Dermis microvascular lymphatic vessel endothelial cell (primary cell): ENCODE measurements around the gene RPS6KC1. TPM values are rescaled to one million over a fixed set of nuclear protein-coding genes. Genes with fewer than 3 reads are reported as not detected.
A peak's percentile ranks its signal among the peaks of the same experiment; 100 is the strongest.
"Not testable (repeated sequence)": the region's sequence is repeated elsewhere in the genome, so short reads cannot be mapped to it uniquely, and the experiment has no call there.

Source experiments
- DNase-seq, 2 donors: peaks; one replicate each; pipeline versions ENCODE4 v3.0.0 to v3.0.0-alpha.2; 2010; ENCODE audit warnings: low read depth in 2 of 2
- total RNA-seq: library from RNA; depleted of rRNA; stranded (reverse); fragments of >200 nt; gene quantifications from 2 replicates; pipeline ENCODE4 v1.2.1, GENCODE V29; 2014

RPS6KC1 gene
- total RNA-seq, 1 donor from 2014 or later: 15.5 TPM

- DNase-seq: no peak
Measured at GRCh38 chr1:213148905-213149304, 97.9 kb downstream of the RPS6KC1 start.

DNA sequence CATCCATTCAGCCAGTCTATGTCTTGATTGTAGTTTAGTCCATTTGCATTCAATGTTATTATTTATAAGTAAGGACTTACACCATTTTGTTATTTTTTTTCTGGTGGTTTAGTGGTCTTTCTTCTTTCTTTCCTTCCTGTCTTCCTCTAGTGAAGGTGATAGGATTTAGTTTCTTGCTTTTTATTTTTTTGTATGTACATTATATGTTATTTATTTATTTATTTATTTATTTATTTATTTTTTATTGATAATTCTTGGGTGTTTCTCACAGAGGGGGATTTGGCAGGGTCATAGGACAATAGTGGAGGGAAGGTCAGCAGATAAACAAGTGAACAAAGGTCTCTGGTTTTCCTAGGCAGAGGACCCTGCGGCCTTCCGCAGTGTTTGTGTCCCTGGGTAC lies 99.0 kb downstream of the RPS6KC1 start:
- DNase-seq: not testable (repeated sequence)

DNA sequence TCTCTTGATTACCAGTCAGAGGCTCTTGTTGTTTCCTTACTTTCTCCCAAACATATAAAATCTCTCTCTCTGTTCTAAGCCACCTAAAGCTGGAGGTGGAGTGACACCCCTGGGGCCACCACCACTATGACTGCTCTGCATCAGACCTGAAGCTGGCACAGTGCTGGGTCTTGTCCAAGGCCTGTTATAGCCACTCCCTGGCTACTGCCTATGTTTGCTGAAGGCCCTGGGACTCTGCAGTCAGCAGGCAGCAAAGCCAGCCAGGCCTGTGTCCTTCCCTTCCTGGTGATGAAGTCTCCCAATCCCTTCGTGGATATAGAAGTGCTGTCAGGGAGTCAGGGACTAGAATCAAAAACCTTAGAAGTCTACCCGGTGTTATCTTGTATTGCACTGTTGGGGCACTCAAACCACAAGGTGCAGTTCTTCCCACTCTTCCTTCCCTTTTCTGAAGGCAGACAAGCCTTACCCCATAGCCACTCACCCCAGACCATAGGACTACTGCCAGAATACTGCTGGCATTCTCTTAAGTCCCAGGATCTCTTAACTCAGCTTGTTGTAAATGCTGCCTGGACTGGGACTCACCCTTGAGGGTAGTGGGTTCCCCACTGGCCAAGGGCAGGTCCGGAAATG lies 103.1 kb downstream of the RPS6KC1 start:
- no peak for DNase-seq

GRCh38 chr1:213159376-213159775 lies 108.3 kb downstream of the RPS6KC1 start:
- no peak for DNase-seq

- DNase-seq: not testable (repeated sequence)
Measured at GRCh38 chr1:213160442-213160841, 109.4 kb downstream of the RPS6KC1 start.

GRCh38 chr1:213162338-213162737 lies 111.3 kb downstream of the RPS6KC1 start:
- DNase-seq: peak in 1 of 2 donors; percentile 12

DNA sequence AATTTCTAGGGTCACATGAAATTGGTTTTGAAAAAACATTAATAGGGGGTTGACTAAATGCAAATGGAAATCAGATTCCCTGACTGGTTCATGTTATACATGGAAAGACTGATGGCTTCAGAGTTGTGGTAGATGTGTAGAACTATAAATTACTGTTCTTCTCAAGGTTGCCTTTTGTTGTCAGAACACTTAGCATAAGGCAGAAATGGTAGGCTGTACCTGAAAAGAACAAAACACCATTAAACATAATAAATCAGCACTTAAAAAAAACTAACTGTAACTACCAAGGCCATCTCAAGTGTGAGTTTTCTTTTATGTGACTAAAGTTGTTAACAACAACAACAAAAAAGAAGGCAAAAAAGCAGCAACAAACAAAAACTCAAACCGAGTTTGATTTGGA lies 111.8 kb downstream of the RPS6KC1 start:
- DNase-seq: no peak

DNA sequence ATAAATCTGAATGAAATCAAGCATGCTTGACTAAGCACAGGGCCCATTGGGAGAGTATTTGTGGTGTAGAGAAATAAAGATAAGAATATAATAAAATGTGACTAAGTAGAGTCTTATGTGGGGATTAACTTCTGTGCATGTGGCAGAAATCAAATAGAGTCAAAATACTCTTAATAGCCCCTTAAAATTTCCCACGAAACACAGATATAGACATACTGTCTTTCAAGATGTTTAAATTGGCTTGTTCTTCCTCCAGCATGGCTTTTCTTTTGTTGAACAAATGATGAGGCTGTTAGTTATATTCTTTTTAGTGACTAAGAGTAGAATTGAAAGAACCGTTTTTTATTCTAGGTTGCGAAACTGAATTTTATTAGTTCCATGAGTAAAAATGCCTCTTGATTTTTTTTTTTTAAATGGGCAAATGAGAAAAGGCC lies 112.3 kb downstream of the RPS6KC1 start:
- no peak for DNase-seq

DNA sequence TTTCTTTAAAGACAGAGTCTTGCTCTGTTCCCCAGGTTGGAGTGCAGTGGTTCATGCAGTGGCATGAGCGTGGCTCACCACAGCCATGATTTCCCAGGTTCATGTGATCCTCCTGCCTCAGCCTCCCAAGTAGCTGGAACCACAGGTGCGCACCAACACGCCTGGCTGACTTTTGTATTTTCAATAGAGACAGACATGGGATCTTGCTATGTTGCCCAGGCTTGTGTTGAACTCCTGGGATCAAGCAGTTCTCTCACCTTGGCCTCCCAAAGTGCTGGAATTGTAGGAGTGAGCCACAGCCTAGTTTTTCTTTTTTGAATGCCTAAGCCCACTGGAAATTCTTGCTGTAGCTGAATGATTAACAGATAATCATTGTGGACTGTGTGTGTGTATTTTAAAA lies 113.5 kb downstream of the RPS6KC1 start:
- DNase-seq: no peak

GRCh38 chr1:213166852-213167251 lies 115.8 kb downstream of the RPS6KC1 start:
- DNase-seq: no peak

- DNase-seq: no peak
Measured at GRCh38 chr1:213171711-213172110, 120.7 kb downstream of the RPS6KC1 start.

GRCh38 chr1:213176341-213176740 lies 125.3 kb downstream of the RPS6KC1 start:
- peak in 1 of 2 donors; percentile 3 for DNase-seq

GRCh38 chr1:213179784-213180183 lies 128.7 kb downstream of the RPS6KC1 start:
- no peak for DNase-seq

DNA sequence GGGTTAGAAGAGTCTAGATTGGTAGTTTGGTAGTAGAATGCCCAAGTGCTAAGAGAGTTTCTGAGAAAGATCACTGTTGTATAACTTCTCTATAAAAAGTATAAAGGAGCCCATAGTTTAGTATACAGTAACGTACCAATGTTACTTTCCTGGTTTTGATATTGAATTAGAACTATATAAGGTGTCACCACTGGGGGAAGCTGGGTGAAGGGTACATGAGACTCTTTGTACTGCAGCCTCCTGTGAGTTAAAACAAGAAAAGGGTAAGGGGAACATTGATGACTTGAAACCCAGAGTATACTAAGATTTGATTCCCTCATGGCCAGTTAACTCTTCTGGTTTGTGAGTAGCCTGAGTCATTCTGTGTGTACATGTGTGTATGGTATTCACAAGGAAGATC lies 129.8 kb downstream of the RPS6KC1 start:
- no peak for DNase-seq

- no peak for DNase-seq
Measured at GRCh38 chr1:213183036-213183672, 132.1 kb downstream of the RPS6KC1 start.

DNA sequence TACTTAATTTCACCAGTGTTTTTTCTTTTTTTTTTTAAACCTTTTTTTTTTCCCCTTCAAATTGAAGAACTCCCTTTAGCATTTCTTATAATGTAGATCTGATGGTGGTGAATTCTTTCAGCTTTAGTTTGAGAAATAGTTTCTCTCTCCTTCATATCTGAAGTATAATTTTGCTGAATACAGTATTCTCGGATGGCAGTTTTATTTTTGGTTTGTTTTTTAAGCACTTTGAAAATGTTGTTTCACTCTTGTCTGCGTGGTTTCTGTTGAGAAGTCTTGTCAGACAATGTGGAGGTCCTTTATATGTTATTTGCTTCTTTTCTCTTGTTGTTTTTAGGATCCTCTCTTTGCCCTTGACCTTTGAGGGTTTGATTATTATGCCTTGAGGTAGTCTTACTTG lies 135.1 kb downstream of the RPS6KC1 start:
- DNase-seq: no peak

- DNase-seq: no peak
Measured at GRCh38 chr1:213192026-213192425, 141.0 kb downstream of the RPS6KC1 start.

- DNase-seq: no peak
Measured at GRCh38 chr1:213194383-213194782, 143.3 kb downstream of the RPS6KC1 start.

DNA sequence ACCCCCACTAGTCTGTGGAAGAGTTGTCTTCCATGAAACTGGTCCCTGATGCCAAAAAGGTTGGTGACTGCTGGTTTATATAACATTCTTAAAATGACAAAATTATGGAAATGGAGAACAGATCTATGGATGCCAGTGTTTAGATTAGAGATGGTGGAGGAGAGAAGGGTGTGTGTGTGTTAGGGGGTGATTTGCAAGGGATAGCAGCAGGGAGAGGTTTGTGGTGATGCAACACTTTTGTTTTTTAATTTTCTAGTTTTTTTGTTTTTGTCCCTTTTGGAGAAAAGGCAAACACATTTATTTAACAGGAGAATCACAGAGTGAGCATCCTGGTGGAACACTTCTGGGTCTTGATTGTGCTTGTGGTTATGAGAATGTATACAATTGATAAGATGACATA lies 143.8 kb downstream of the RPS6KC1 start:
- no peak for DNase-seq

DNA sequence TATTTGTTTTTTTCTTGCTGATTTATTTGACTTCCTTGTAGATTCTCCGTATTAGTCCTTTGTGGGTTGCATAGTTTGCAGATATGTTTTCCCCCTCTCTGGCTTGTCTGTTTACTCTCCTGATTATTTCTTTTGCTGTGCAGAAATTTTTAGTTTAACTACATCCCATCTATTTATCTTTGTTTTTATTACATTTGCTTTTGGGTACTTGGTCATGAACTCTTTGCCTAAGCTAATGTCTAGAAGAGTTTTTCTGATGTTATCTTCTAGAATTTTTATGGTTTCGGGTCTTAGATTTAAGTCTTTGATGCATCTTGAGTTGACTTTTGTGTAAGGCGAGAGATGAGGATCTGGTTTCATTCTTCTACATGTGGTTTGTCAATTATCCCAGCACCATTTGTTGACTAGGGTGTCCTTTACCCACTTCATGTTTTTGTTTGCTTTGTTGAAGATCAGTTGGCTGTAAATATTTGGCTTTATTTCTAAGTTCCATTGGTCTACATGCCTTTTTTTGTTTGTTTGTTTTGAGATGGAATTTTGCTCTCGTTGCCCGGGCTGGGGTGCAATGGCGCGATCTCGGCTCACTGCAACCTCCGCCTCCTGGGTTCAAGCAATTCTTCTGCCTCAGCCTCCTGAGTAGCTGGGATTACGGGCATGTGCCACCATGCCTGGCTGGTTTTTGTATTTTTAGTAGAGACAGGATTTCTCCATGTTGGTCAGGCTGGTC lies 145.4 kb downstream of the RPS6KC1 start:
- DNase-seq: not testable (repeated sequence)

GRCh38 chr1:213200630-213201029 lies 149.6 kb downstream of the RPS6KC1 start:
- no peak for DNase-seq

DNA sequence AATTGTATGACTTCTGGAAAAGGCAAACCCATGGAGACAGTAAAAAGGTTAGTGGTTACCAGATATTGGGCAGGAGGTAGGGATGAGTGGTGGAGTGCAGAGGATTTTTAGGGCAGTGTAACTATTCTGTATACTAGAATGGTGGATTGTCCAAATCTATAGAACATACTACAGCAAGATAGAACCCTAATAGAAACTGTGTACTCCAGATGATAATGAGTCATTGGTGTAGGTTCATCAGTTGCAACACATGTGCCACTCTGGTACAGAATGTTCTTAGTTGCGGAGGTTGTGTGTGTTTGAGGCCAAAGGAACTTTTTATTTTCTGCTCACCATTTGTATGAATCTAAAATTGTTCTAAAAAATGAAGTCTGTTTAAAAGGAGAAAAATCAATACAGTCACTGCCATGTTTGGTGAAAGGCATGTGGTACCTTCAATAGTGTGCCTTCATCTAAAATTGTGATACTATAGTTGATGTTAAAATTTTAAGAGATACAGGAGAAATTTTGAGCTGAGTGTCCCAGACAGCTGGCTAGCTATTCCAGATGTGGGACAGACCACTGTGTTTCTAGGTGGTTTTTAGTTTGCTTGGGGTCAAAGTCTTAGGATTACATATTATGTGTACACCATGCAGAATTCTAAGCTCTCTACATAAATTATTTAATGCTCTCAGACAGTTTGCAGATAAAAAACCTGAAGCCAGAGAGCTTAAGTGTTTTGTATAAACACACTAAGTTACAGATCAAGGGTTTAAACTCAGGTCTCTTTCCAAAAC lies 150.5 kb downstream of the RPS6KC1 start:
- no peak for DNase-seq
